Uterus (tissue), 2 donors: ENCODE measurements around the gene ARRDC3.

Experiments used
- CTCF ChIP-seq, 4 experiments: fragments of 200-600 bp in 2 of 4; fragments of 450-650 bp in 2 of 4; sonication (generic) in 2 of 4; IDR thresholded peaks; one replicate each; pipeline ENCODE4 v1.5.1; 2016 to 2019; ENCODE audit warnings: antibody characterized with exemption in 4 of 4, mild to moderate bottlenecking in 2 of 4, moderate library complexity in 1 of 4
- POLR2A ChIP-seq, 2 donors: fragments of 450-650 bp; IDR thresholded peaks; one replicate each; pipeline ENCODE4 v1.6.1; 2016; ENCODE audit warnings: antibody characterized with exemption in 2 of 2, mild to moderate bottlenecking in 1 of 2, moderate library complexity in 1 of 2

GRCh38 chr5:91373006-91373405 is 10.1 kb downstream of the ARRDC3 start:
- no peak for TF ChIP-seq CTCF (IDR thresholded peaks at IDR 0.05)
- no peak for TF ChIP-seq POLR2A (IDR thresholded peaks at IDR 0.05)
